ENCODE measurements around the gene CAPN3.

GRCh38 chr15:42411884-42412283, 52.6 kb downstream of the CAPN3 start:
- TF ChIP-seq CTCF (IDR thresholded peaks at IDR 0.05; ENCODE audit: low read length) (no peak), EZH2 (optimal IDR thresholded peaks at IDR 0.05; ENCODE audit: low read depth, low read length) (no peak)

All from MM.1S (cell line).